Myocyte (in vitro differentiated cells): Measurements from ENCODE around the gene SPATS2. TPM values are rescaled to one million over a fixed set of nuclear protein-coding genes. Genes with fewer than 3 reads are reported as not detected.
"Not testable (repeated sequence)": the region's sequence is repeated elsewhere in the genome, so short reads cannot be mapped to it uniquely, and the experiment has no call there.

ENCODE experiments used
- DNase-seq: peaks from one replicate; pipeline ENCODE4 v3.0.0-alpha.2; 2012; ENCODE audit warnings: low read depth
- total RNA-seq: library from RNA; depleted of rRNA; stranded (reverse); fragments of >200 nt; gene quantifications from 2 replicates; pipeline ENCODE4 v1.2.3, GENCODE V29; 2014

Gene SPATS2
- total RNA-seq, 1 donor from 2014 or later: 43.0 TPM

GRCh38 chr12:49403971-49404450, 36.7 kb downstream of the SPATS2 start:
- no peak for DNase-seq

GRCh38 chr12:49404956-49405355, 37.7 kb downstream of the SPATS2 start:
- DNase-seq: no peak

- no peak for DNase-seq
These were observed 43.6 kb downstream of the SPATS2 start for GRCh38 chr12:49410818-49411217.

- no peak for DNase-seq
These were observed 45.7 kb downstream of the SPATS2 start for GRCh38 chr12:49413010-49413409.

GRCh38 chr12:49413796-49414195, 46.5 kb downstream of the SPATS2 start:
- DNase-seq: no peak

GRCh38 chr12:49414364-49414763, 47.1 kb downstream of the SPATS2 start:
- DNase-seq: no peak

- DNase-seq: no peak
These were observed 48.3 kb downstream of the SPATS2 start for GRCh38 chr12:49415521-49415970.

- no peak for DNase-seq
These were observed 49.6 kb downstream of the SPATS2 start for GRCh38 chr12:49416892-49417291.

GRCh38 chr12:49417558-49417957, 50.3 kb downstream of the SPATS2 start:
- no peak for DNase-seq

GRCh38 chr12:49420556-49420955, 53.3 kb downstream of the SPATS2 start:
- no peak for DNase-seq

GRCh38 chr12:49422114-49422513, 54.9 kb downstream of the SPATS2 start:
- no peak for DNase-seq

GRCh38 chr12:49428793-49429192, 61.5 kb downstream of the SPATS2 start:
- DNase-seq: peak; percentile 93

GRCh38 chr12:49432616-49433015, 65.4 kb downstream of the SPATS2 start:
- no peak for DNase-seq

GRCh38 chr12:49436799-49437198, 69.5 kb downstream of the SPATS2 start:
- not testable (repeated sequence) for DNase-seq

- no peak for DNase-seq
These were observed 71.8 kb downstream of the SPATS2 start for GRCh38 chr12:49439042-49439441.

- no peak for DNase-seq
These were observed 72.8 kb downstream of the SPATS2 start for GRCh38 chr12:49440035-49440434.

- DNase-seq: no peak
These were observed 75.7 kb downstream of the SPATS2 start for GRCh38 chr12:49442915-49443314.

- no peak for DNase-seq
These were observed 79.3 kb downstream of the SPATS2 start for GRCh38 chr12:49446571-49446970.

GRCh38 chr12:49448858-49449257, 81.6 kb downstream of the SPATS2 start:
- no peak for DNase-seq

- no peak for DNase-seq
These were observed 84.4 kb downstream of the SPATS2 start for GRCh38 chr12:49451468-49452259.

GRCh38 chr12:49455501-49455900, 88.2 kb downstream of the SPATS2 start:
- DNase-seq: no peak

- no peak for DNase-seq
These were observed 88.9 kb downstream of the SPATS2 start for GRCh38 chr12:49456131-49456679.

- DNase-seq: no peak
These were observed 91.6 kb downstream of the SPATS2 start for GRCh38 chr12:49458816-49459215.
